ENCODE data around the gene MAP3K21. TPM values are rescaled to one million over a fixed set of nuclear protein-coding genes. Genes with fewer than 3 reads are reported as not detected.

The MAP3K21 gene
- total and polyA plus RNA-seq, 3 donors from 2014 or later: 17.2 to 111 (median 80.2) TPM

GRCh38 chr1:233386336-233386735, 58.8 kb downstream of the MAP3K21 start:
- Histone ChIP-seq H3K36me3 (ENCODE audit: low read depth, missing control alignments) (no peaks in the 10 kb centered on the region), H3K27me3 (no peaks in the 10 kb centered on the region), H3K27ac (no peak overlapping the region), H3K4me3 (no peak overlapping the region), H3K4me1 (no peaks in the 10 kb centered on the region), H3K9me3 (no peaks in the 10 kb centered on the region)
- WGBS, 2 donors: 78 to 93% methylated on average over 2 of the region's 2 CpGs
- intact Hi-C loops (cut with DNase I; ENCODE audit: low total_unique reads): no loop called here
- no peak for DNase-seq
- no peak for TF ChIP-seq CTCF (IDR thresholded peaks at IDR 0.05)
- TF ChIP-seq POLR2A (IDR thresholded peaks at IDR 0.05): no peak

- no peaks in the 10 kb centered on the region for H3K9me3 ChIP-seq
- H3K4me1 ChIP-seq: no peaks in the 10 kb centered on the region
- H3K4me3 ChIP-seq: no peak overlapping the region
- intact Hi-C loops (cut with DNase I; ENCODE audit: low total_unique reads): no loop called here
- no peak for DNase-seq
- H3K27ac ChIP-seq: no peak overlapping the region
- no peaks in the 10 kb centered on the region for H3K27me3 ChIP-seq
- no peak for TF ChIP-seq CTCF (IDR thresholded peaks at IDR 0.05)
- no peak for TF ChIP-seq POLR2A (IDR thresholded peaks at IDR 0.05)
- WGBS, 2 donors: 41 to 72% methylated on average over 3 of the region's 3 CpGs
- no peaks in the 10 kb centered on the region for H3K36me3 ChIP-seq (ENCODE audit: low read depth, missing control alignments)
Observed at GRCh38 chr1:233387585-233387984, 60.1 kb downstream of the MAP3K21 start.

- H3K27me3 ChIP-seq: no peaks in the 10 kb centered on the region
- H3K27ac ChIP-seq: no peak overlapping the region
- no peak overlapping the region for H3K4me3 ChIP-seq
- 92 to 93% methylated on average over 1 of the region's 1 CpG for WGBS, 2 donors
- no peaks in the 10 kb centered on the region for H3K4me1 ChIP-seq
- no peak for DNase-seq
- TF ChIP-seq CTCF (IDR thresholded peaks at IDR 0.05) (no peak), POLR2A (IDR thresholded peaks at IDR 0.05) (no peak)
- intact Hi-C loops (cut with DNase I; ENCODE audit: low total_unique reads): no loop called here
- no peaks in the 10 kb centered on the region for H3K36me3 ChIP-seq (ENCODE audit: low read depth, missing control alignments)
- no peaks in the 10 kb centered on the region for H3K9me3 ChIP-seq
Observed at GRCh38 chr1:233389169-233389568, 61.6 kb downstream of the MAP3K21 start.

- TF ChIP-seq CTCF (IDR thresholded peaks at IDR 0.05): no peak
- TF ChIP-seq POLR2A (IDR thresholded peaks at IDR 0.05): no peak
- H3K36me3 ChIP-seq (ENCODE audit: low read depth, missing control alignments): no peaks in the 10 kb centered on the region
- intact Hi-C loops (cut with DNase I; ENCODE audit: low total_unique reads): no loop called here
- WGBS, 2 donors: 90 to 95% methylated on average over 1 of the region's 1 CpG
- no peak overlapping the region for H3K27ac ChIP-seq
- no peaks in the 10 kb centered on the region for H3K27me3 ChIP-seq
- no peak overlapping the region for H3K4me3 ChIP-seq
- no peaks in the 10 kb centered on the region for H3K9me3 ChIP-seq
- DNase-seq: no peak
- H3K4me1 ChIP-seq: no peaks in the 10 kb centered on the region
Observed at GRCh38 chr1:233389893-233390292, 62.4 kb downstream of the MAP3K21 start.

- Histone ChIP-seq H3K9me3 (no peaks in the 10 kb centered on the region), H3K36me3 (ENCODE audit: low read depth, missing control alignments) (no peaks in the 10 kb centered on the region), H3K4me3 (no peak overlapping the region), H3K27me3 (no peaks in the 10 kb centered on the region), H3K4me1 (no peaks in the 10 kb centered on the region), H3K27ac (no peak overlapping the region)
- 63 to 74% methylated on average over 3 of the region's 3 CpGs for WGBS, 2 donors
- TF ChIP-seq POLR2A (IDR thresholded peaks at IDR 0.05) (no peak), CTCF (IDR thresholded peaks at IDR 0.05) (no peak)
- intact Hi-C loops (cut with DNase I; ENCODE audit: low total_unique reads): no loop called here
- no peak for DNase-seq
Observed at GRCh38 chr1:233390842-233391737, 63.6 kb downstream of the MAP3K21 start.

All from testis (tissue), 3 donors.